ENCODE results near the gene OBP2B.

OBP2B gene

DNA sequence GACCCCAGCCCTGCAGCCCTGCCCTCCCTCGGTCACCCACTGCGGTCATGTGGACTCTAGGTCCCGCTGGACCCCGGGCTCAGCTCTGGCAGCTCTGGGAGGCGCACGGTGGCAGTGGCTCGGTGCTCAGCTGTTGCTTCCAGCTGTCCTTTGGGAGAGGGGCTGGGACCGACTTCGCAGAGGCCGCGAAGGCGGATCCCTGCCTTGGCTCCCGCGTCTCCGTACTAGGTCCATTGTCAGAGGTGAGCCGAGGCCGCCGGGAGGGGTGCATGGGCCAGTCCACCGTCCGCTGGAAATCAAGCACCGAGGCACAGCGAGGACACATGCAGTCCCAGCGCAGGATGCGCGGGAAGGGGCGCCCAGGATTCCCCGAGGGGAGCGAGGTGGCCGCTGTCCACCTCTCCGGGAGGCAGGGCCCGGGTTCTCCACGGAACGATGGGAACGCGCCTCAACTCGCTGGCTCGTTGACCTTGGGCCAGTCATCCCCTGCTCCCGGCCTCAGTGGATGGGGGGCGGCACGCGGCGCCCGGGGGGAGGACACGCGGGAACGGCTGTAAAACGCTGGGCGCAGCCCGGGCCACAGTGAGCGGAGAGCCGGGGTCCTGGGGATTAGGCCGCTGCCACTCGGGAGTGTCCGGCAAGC, 46.1 kb downstream of the OBP2B start:
- Mint-ChIP-seq H3K36me3 (ENCODE audit: low read depth) (no peaks in the 10 kb centered on the region), H3K27me3 (no peaks in the 10 kb centered on the region), H3K4me1 (ENCODE audit: low read depth) (peaks cover 15% of the 10 kb centered on the region), H3K4me3 (peak overlapping the region; percentile 48), H3K27ac (no peak overlapping the region), H3K9me3 (no peaks in the 10 kb centered on the region)

DNA sequence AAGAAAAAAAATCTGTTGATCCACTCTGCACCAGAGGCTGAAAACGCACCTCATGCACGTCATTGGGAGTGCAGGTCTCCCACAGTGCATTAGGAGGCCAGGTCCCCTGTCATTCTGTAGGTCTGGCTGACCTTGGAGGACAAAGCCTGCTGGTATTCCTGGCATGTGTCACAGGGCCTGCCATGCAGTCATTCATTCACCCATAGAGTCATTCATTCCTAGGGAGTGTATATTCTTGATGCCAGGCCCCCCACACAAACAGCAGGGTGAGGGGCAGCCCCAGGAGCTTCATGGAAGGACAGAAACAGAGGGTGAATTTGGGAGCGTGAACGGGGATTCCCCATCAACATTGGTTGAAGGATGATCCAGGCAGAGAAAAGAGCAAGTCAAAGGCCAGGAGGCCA, 47.5 kb downstream of the OBP2B start:
- Mint-ChIP-seq H3K4me1 (ENCODE audit: low read depth) (peaks cover 15% of the 10 kb centered on the region), H3K27ac (peak overlapping the region; percentile 21), H3K36me3 (ENCODE audit: low read depth) (no peaks in the 10 kb centered on the region), H3K4me3 (no peak overlapping the region), H3K9me3 (no peaks in the 10 kb centered on the region), H3K27me3 (no peaks in the 10 kb centered on the region)

DNA sequence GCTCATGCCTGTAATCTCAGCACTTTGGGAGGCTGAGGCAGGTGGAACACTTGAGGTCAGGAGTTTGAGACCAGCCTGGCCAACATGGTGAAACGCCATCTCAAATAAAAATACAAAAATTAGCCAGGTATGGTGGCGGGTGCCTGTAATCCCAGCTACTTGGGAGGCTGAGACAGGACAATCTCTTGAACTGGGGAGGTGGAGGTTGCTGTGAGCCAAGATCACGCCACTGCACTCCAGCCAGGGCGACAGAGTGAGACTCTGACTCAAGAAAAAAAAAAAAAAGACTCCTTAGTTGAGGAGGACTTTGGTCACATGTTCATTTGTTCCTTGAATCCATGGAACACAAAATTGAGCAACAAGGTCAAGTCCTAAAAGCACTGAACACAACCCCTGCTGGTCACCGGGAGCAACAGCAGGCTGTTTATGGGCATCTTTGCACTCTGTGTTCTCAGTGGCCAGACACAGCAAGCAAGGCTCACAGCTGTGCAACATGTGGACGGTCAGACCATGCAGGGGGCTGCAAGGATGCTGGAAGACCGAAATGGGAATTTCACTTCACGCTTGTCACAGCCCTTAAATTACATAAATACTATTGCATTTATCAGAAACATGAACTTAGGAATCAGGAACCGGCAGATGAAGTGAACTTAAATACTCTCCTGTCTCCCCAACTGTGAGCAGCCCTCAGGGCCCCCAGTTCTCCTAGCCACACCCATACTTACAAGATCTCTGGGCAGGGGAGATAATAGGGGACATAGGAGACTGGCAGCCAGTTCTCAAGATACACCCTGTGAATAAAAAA, 48.1 kb downstream of the OBP2B start:
- Mint-ChIP-seq H3K36me3 (ENCODE audit: low read depth) (no peaks in the 10 kb centered on the region), H3K4me1 (ENCODE audit: low read depth) (peaks cover 15% of the 10 kb centered on the region), H3K27me3 (no peaks in the 10 kb centered on the region), H3K4me3 (no peak overlapping the region), H3K9me3 (no peaks in the 10 kb centered on the region), H3K27ac (no peak overlapping the region)

DNA sequence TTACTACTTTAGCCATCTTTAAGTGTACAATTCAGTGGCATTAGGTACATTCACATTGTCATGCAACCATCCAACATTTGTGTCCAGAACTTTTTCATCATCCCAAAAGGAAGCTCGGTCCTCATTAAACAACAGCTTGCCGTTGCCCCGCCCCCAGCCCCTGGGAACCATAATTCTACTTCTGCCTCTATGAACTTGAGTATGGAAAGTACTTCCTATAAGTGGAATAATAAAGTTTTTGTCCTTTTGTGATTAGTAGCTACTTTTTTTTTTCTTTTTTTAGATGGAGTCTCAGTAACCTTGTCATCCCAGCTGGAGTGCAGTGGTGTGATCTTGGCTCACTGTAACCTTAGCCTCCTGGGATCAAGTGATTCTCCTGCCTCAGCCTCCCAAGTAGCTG, 50.4 kb downstream of the OBP2B start:
- Mint-ChIP-seq H3K27me3 (no peaks in the 10 kb centered on the region), H3K4me1 (ENCODE audit: low read depth) (peaks cover 9% of the 10 kb centered on the region), H3K36me3 (ENCODE audit: low read depth) (no peaks in the 10 kb centered on the region), H3K9me3 (no peaks in the 10 kb centered on the region), H3K4me3 (no peak overlapping the region), H3K27ac (no peak overlapping the region)

All from stimulated activated naive CD8-positive, alpha-beta T cell treated with anti-CD3 and anti-CD28 coated beads, Interleukin-15, Interleukin-2, amounts not matched to agents 100 ng/mL and 50 ng/mL, for 24 hours (primary cell).